ENCODE results near the gene GCC2. TPM values are rescaled to one million over a fixed set of nuclear protein-coding genes. Genes with fewer than 3 reads are reported as not detected.
"Not testable (repeated sequence)": the region's sequence is repeated elsewhere in the genome, so short reads cannot be mapped to it uniquely, and the experiment has no call there.

The GCC2 gene
- total RNA-seq, 2 donors from 2014 or later = 40.4 to 46.0 TPM

GRCh38 chr2:108446703-108447102 lies 2.3 kb upstream of the GCC2 start:
- no peaks in the 10 kb centered on the region for H3K36me3 ChIP-seq
- no peak overlapping the region for H3K27ac ChIP-seq
- ATAC-seq (ENCODE audit: insufficient number of reproducible peaks, low FRiP score, low read depth) (no peak), DNase-seq (ENCODE audit: low spot score) (no peak)
- no peaks in the 10 kb centered on the region for H3K27me3 ChIP-seq (replicated peaks; ENCODE audit: insufficient read depth)
- H3K9me3 ChIP-seq = no peaks in the 10 kb centered on the region
- peaks cover 0 to 13% of the 10 kb centered on the region in 2 donors for H3K4me1 ChIP-seq (ENCODE audit: control insufficient read depth in 1 of 2, low read depth in 2 of 2)
- H3K4me3 ChIP-seq = no peak overlapping the region
- TF ChIP-seq CTCF (IDR thresholded peaks at IDR 0.05) = no peak

GRCh38 chr2:108447947-108448677 lies 894 bp upstream of the GCC2 start:
- Histone ChIP-seq H3K36me3 (no peaks in the 10 kb centered on the region), H3K27ac (peak overlapping the region; percentile 77 to 82), H3K9me3 (no peaks in the 10 kb centered on the region), H3K27me3 (replicated peaks; ENCODE audit: insufficient read depth) (no peaks in the 10 kb centered on the region), H3K4me1 (ENCODE audit: control insufficient read depth in 1 of 2, low read depth in 2 of 2) (peaks cover 0 to 13% of the 10 kb centered on the region in 2 donors), H3K4me3 (peak overlapping the region; percentile 76)
- ATAC-seq (ENCODE audit: insufficient number of reproducible peaks, low FRiP score, low read depth) = no peak
- no peak for DNase-seq (ENCODE audit: low spot score)
- TF ChIP-seq CTCF (IDR thresholded peaks at IDR 0.05) = no peak

GRCh38 chr2:108449410-108450130 lies 564 bp downstream of the GCC2 start:
- peaks cover 0 to 13% of the 10 kb centered on the region in 2 donors for H3K4me1 ChIP-seq (ENCODE audit: control insufficient read depth in 1 of 2, low read depth in 2 of 2)
- peak; percentile 17 for ATAC-seq (ENCODE audit: insufficient number of reproducible peaks, low FRiP score, low read depth)
- no peak for TF ChIP-seq CTCF (IDR thresholded peaks at IDR 0.05)

GRCh38 chr2:108450863-108451262 lies 1.9 kb downstream of the GCC2 start:
- no peak for ATAC-seq (ENCODE audit: insufficient number of reproducible peaks, low FRiP score, low read depth)
- Histone ChIP-seq H3K27ac (no peak overlapping the region), H3K36me3 (peaks cover 10% of the 10 kb centered on the region), H3K9me3 (no peaks in the 10 kb centered on the region), H3K4me1 (ENCODE audit: control insufficient read depth in 1 of 2, low read depth in 2 of 2) (peaks cover 0 to 13% of the 10 kb centered on the region in 2 donors), H3K27me3 (replicated peaks; ENCODE audit: insufficient read depth) (no peaks in the 10 kb centered on the region), H3K4me3 (no peak overlapping the region)
- TF ChIP-seq CTCF (IDR thresholded peaks at IDR 0.05) = no peak
- no peak for DNase-seq (ENCODE audit: low spot score)

More at GRCh38 chr2:108449410-108450130, 564 bp downstream of the GCC2 start:
- H3K27ac ChIP-seq = peak overlapping the region; percentile 77 to 82
- DNase-seq (ENCODE audit: low spot score) = no peak
- H3K9me3 ChIP-seq = no peaks in the 10 kb centered on the region
- H3K4me3 ChIP-seq = peak overlapping the region; percentile 76
- H3K27me3 ChIP-seq (replicated peaks; ENCODE audit: insufficient read depth) = no peaks in the 10 kb centered on the region
- H3K36me3 ChIP-seq = peaks cover 5% of the 10 kb centered on the region

GRCh38 chr2:108451976-108452375 lies 3.0 kb downstream of the GCC2 start:
- DNase-seq (ENCODE audit: low spot score) (no peak), ATAC-seq (ENCODE audit: insufficient number of reproducible peaks, low FRiP score, low read depth) (no peak)
- Histone ChIP-seq H3K9me3 (no peaks in the 10 kb centered on the region), H3K27me3 (replicated peaks; ENCODE audit: insufficient read depth) (no peaks in the 10 kb centered on the region), H3K27ac (no peak overlapping the region), H3K4me1 (ENCODE audit: control insufficient read depth in 1 of 2, low read depth in 2 of 2) (peaks cover 0 to 13% of the 10 kb centered on the region in 2 donors), H3K36me3 (peaks cover 21% of the 10 kb centered on the region), H3K4me3 (no peak overlapping the region)
- TF ChIP-seq CTCF (IDR thresholded peaks at IDR 0.05) = no peak

GRCh38 chr2:108453530-108453929 lies 4.5 kb downstream of the GCC2 start:
- H3K27me3 ChIP-seq (replicated peaks; ENCODE audit: insufficient read depth); H3K9me3 ChIP-seq; H3K4me3 ChIP-seq; DNase-seq (ENCODE audit: low spot score); ATAC-seq (ENCODE audit: insufficient number of reproducible peaks, low FRiP score, low read depth); H3K27ac ChIP-seq; H3K4me1 ChIP-seq (ENCODE audit: control insufficient read depth in 1 of 2, low read depth in 2 of 2): not testable (repeated sequence)
- peaks cover 25% of the 10 kb centered on the region for H3K36me3 ChIP-seq
